Osteocyte (in vitro differentiated cells): Measurements from ENCODE around the gene HOXA6. TPM values are rescaled to one million over a fixed set of nuclear protein-coding genes. Genes with fewer than 3 reads are reported as not detected.

ENCODE experiments used
- DNase-seq: peaks from one replicate; pipeline ENCODE4 v3.0.0; 2021; ENCODE audit warnings: mixed read lengths; ENCODE audit not compliant: unreplicated experiment; ENCODE audit errors: extremely low spot score
- H3K27ac Mint-ChIP-seq: one replicate; pipeline ENCODE4 v1.8.0; 2021; ENCODE audit warnings: mild to moderate bottlenecking, mixed read lengths; ENCODE audit not compliant: unreplicated experiment
- H3K27me3 Mint-ChIP-seq: one replicate; pipeline ENCODE4 v1.8.0; 2021; ENCODE audit warnings: mixed read lengths; ENCODE audit not compliant: unreplicated experiment
- H3K36me3 Mint-ChIP-seq: one replicate; pipeline ENCODE4 v1.8.0; 2021; ENCODE audit warnings: mixed read lengths; ENCODE audit not compliant: unreplicated experiment
- H3K4me1 Mint-ChIP-seq: one replicate; pipeline ENCODE4 v1.8.0; 2021; ENCODE audit warnings: mixed read lengths; ENCODE audit not compliant: unreplicated experiment
- H3K4me3 Mint-ChIP-seq: one replicate; pipeline ENCODE4 v1.8.0; 2021; ENCODE audit warnings: mild to moderate bottlenecking, moderate library complexity, mixed read lengths; ENCODE audit not compliant: unreplicated experiment
- H3K9me3 Mint-ChIP-seq: one replicate; pipeline ENCODE4 v1.8.0; 2021; ENCODE audit warnings: mixed read lengths; ENCODE audit not compliant: unreplicated experiment
- CTCF ChIP-seq: fragments of 200-600 bp; sonication (generic); IDR thresholded peaks from 2 replicates; pipeline ENCODE4 v1.5.0; 2021; ENCODE audit warnings: antibody characterized with exemption, mild to moderate bottlenecking, moderate library complexity
- total RNA-seq: library from RNA; stranded (reverse); gene quantifications from 2 replicates; pipeline ENCODE4 v1.2.1, GENCODE V29; 2021

Gene HOXA6
- total RNA-seq, 1 donor from 2014 or later = not detected

DNA sequence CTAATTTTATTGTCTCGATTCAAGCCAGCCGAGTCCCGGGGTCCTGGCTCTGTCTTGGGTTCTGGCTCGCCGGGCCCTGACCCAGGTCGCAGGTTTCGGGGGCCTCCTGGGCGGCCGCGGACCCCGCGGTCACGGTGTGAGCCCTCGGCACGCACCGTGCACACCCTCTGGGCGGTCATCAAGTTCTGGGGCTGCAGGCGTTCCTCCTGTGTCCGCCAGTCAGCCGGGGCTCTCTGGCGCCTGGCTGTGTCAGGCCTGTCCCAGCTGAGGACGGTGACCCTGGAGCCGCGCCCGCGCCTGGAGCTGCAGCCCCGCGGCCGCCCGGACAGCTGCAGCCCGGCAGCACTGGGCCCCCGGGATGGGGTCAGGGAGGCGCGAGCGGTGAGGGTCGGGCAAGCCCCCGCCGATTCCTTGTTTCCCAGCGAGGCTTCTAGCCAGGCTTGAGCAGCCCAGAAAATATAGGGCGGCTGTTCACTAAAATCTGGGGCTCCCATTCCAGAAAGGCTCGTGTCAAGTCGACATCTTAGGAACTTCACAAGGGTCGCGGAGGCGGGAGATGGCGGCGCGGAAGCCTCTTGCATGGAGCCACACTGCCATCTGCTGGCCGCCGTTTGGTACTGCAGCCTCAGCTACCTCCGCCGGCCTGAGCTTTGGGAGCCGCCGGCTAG is 13.1 kb upstream of the HOXA6 start:
- H3K36me3 Mint-ChIP-seq = no peaks in the 10 kb centered on the region
- H3K4me3 Mint-ChIP-seq = peak overlapping the region; percentile 66
- peaks cover 7% of the 10 kb centered on the region for H3K9me3 Mint-ChIP-seq
- TF ChIP-seq CTCF = peak; percentile 99
- DNase-seq = peak; percentile 93
- no peak overlapping the region for H3K27ac Mint-ChIP-seq
- H3K4me1 Mint-ChIP-seq = peaks cover 7% of the 10 kb centered on the region
- peaks cover 84% of the 10 kb centered on the region for H3K27me3 Mint-ChIP-seq

- Mint-ChIP-seq H3K4me3 (no peak overlapping the region), H3K27ac (no peak overlapping the region), H3K27me3 (peaks cover 85% of the 10 kb centered on the region), H3K36me3 (no peaks in the 10 kb centered on the region), H3K9me3 (peaks cover 7% of the 10 kb centered on the region), H3K4me1 (peaks cover 7% of the 10 kb centered on the region)
- no peak for DNase-seq
- TF ChIP-seq CTCF = no peak
Observed at GRCh38 chr7:27160145-27160545, 12.6 kb upstream of the HOXA6 start.

GRCh38 chr7:27159266-27160144 is 11.9 kb upstream of the HOXA6 start:
- Mint-ChIP-seq H3K27me3 (peaks cover 87% of the 10 kb centered on the region), H3K9me3 (peaks cover 7% of the 10 kb centered on the region), H3K4me1 (peaks cover 12% of the 10 kb centered on the region), H3K27ac (no peak overlapping the region), H3K36me3 (peaks cover 1% of the 10 kb centered on the region), H3K4me3 (no peak overlapping the region)
- TF ChIP-seq CTCF = no peak
- no peak for DNase-seq

DNA sequence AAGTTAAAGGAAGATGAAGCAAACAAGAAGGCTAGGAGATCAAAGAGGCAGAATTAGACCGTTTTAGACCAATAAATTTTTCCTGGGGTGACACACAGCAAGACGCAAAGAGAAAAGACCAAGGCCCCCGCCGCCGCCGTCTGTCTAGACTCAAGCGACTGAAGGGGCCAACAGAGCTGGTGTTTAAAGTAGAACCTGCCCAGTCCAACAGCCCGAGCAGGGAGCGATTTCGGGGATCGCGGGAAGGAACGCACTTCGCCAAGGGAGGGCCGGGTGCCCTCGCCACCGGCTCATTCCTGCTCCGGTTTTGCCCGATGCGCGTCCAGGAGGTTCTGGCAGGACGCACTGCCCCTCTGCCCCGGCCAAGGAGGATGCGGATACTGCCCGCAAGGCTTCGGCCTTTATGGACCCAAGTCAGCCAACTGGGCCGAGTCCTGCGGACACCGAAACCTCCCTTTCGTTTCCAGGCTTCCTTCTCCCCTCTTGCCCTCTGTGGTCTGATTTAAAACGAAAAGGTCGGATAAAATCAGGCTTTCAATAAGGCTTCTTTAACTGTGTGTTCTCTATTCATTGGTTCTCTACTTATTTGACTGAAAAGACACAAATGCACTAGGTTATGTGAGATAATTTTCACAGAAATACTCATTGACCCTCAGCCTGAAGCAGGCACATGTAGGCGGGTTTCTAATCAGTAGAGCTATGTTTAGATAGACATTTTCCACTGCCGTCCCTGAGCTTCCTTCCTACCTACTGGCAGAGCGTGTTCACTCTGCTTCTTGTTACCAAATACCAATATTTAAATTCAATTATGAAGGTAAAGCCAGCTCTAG is 11.1 kb upstream of the HOXA6 start:
- no peak overlapping the region for H3K4me3 Mint-ChIP-seq
- peaks cover 88% of the 10 kb centered on the region for H3K27me3 Mint-ChIP-seq
- no peak for TF ChIP-seq CTCF
- H3K27ac Mint-ChIP-seq = no peak overlapping the region
- H3K36me3 Mint-ChIP-seq = peaks cover 1% of the 10 kb centered on the region
- peaks cover 7% of the 10 kb centered on the region for H3K9me3 Mint-ChIP-seq
- no peak for DNase-seq
- H3K4me1 Mint-ChIP-seq = peaks cover 12% of the 10 kb centered on the region
